HEK293 (cell line): ENCODE measurements around the gene CHRD.

Source experiments
- CTCF ChIA-PET: fragments of 350-600 bp; formaldehyde crosslinking; extraction: SDS; loops from one replicate; lab custom pipeline; 2021; ENCODE audit warnings: antibody characterized with exemption; lab: Yijun Ruan, JAX
- POLR2A ChIA-PET: fragments of 300-600 bp; formaldehyde crosslinking; extraction: SDS; loops from one replicate; lab custom pipeline; 2020; ENCODE audit warnings: antibody characterized with exemption, inconsistent platforms; lab: Yijun Ruan, JAX
- H3K27ac ChIP-seq: fragments of 200-500 bp; sonication (Bioruptor generic); 2 replicates; pipeline ENCODE4 v1.5.1; 2014; ENCODE audit warnings: low read depth, low read length, control low read depth, inconsistent platforms; ENCODE audit errors: extremely low read depth
- H3K36me3 ChIP-seq, 2 experiments: fragments of 200-500 bp in 1 of 2; sonication (Bioruptor generic) in 1 of 2; 1 replicate in 1 of 2; 2 replicates in 1 of 2; pipeline ENCODE4 v1.5.1; 2014 to 2017; ENCODE audit warnings: inconsistent platforms in 2 of 2, low read length in 2 of 2; ENCODE audit not compliant: control insufficient read depth in 2 of 2, insufficient read depth in 1 of 2
- H3K4me1 ChIP-seq: fragments of 200-500 bp; sonication (Bioruptor generic); 2 replicates; pipeline ENCODE4 v1.5.1; 2014; ENCODE audit warnings: mild to moderate bottlenecking, low read length, inconsistent platforms; ENCODE audit not compliant: control insufficient read depth, insufficient read depth
- H3K4me3 ChIP-seq: 2 replicates; pipeline ENCODE4 v1.5.1; 2011; ENCODE audit warnings: low read depth, mild to moderate bottlenecking, control low read depth, low read length, moderate library complexity
- H3K9me3 ChIP-seq: fragments of 200-500 bp; sonication (Bioruptor generic); 2 replicates; pipeline ENCODE4 v1.5.1; 2014; ENCODE audit warnings: low read depth, low read length, inconsistent platforms; ENCODE audit not compliant: control insufficient read depth, insufficient read depth
- HOXD13 ChIP-seq: sonication (generic); formaldehyde crosslinking; IDR thresholded peaks from 2 replicates; pipeline ENCODE4 v1.8.0; 2022; ENCODE audit warnings: missing genetic modification reagents, borderline replicate concordance
- KLF7 ChIP-seq: fragments of 450-650 bp; formaldehyde crosslinking; IDR thresholded peaks from 2 replicates; pipeline ENCODE4 v1.5.1; 2016; ENCODE audit warnings: missing biosample characterization, missing genetic modification characterization, borderline replicate concordance
- MEIS1 ChIP-seq: sonication (generic); formaldehyde crosslinking; IDR thresholded peaks from 2 replicates; pipeline ENCODE4 v1.8.1; 2022; ENCODE audit warnings: missing genetic modification reagents, mild to moderate bottlenecking, borderline replicate concordance
- PRDM10 ChIP-seq: fragments of 450-650 bp; formaldehyde crosslinking; IDR thresholded peaks from 2 replicates; pipeline ENCODE4 v1.5.1; 2016; ENCODE audit warnings: missing biosample characterization, missing genetic modification characterization
- REPIN1 ChIP-seq: fragments of 450-650 bp; formaldehyde crosslinking; IDR thresholded peaks from 2 replicates; pipeline ENCODE4 v1.5.1; 2017; ENCODE audit warnings: missing biosample characterization, missing genetic modification characterization, low read depth
- SP3 ChIP-seq: fragments of 450-650 bp; formaldehyde crosslinking; IDR thresholded peaks from 2 replicates; pipeline ENCODE4 v1.5.1; 2016; ENCODE audit warnings: missing biosample characterization, missing genetic modification characterization
- TCF7L2 ChIP-seq: IDR thresholded peaks from 2 replicates; pipeline ENCODE4 v1.6.1; 2011; ENCODE audit warnings: low read depth, mild to moderate bottlenecking, inconsistent platforms, low read length, moderate library complexity, borderline replicate concordance
- ZFP37 ChIP-seq: fragments of 450-650 bp; formaldehyde crosslinking; IDR thresholded peaks from 2 replicates; pipeline ENCODE4 v1.5.1; 2016; ENCODE audit warnings: missing biosample characterization, missing genetic modification characterization
- ZFP41 ChIP-seq: fragments of 450-650 bp; formaldehyde crosslinking; IDR thresholded peaks from 2 replicates; pipeline ENCODE4 v1.5.1; 2016; ENCODE audit warnings: missing biosample characterization, missing genetic modification characterization, borderline replicate concordance
- ZNF140 ChIP-seq: fragments of 450-650 bp; formaldehyde crosslinking; IDR thresholded peaks from 2 replicates; pipeline ENCODE4 v1.5.1; 2016; ENCODE audit warnings: missing biosample characterization, missing genetic modification characterization
- ZNF169 ChIP-seq: fragments of 450-650 bp; formaldehyde crosslinking; IDR thresholded peaks from 2 replicates; pipeline ENCODE4 v1.5.1; 2016; ENCODE audit warnings: missing biosample characterization, missing genetic modification characterization
- ZNF211 ChIP-seq: fragments of 450-650 bp; formaldehyde crosslinking; IDR thresholded peaks from 2 replicates; pipeline ENCODE4 v1.5.1; 2016; ENCODE audit warnings: low read depth, missing biosample characterization, missing genetic modification characterization
- ZNF23 ChIP-seq: fragments of 450-650 bp; formaldehyde crosslinking; IDR thresholded peaks from 2 replicates; pipeline ENCODE4 v1.5.1; 2016; ENCODE audit warnings: missing biosample characterization, missing genetic modification characterization, borderline replicate concordance
- ZNF239 ChIP-seq: fragments of 450-650 bp; formaldehyde crosslinking; IDR thresholded peaks from 2 replicates; pipeline ENCODE4 v1.5.1; 2016; ENCODE audit warnings: missing biosample characterization, missing genetic modification characterization
- ZNF335 ChIP-seq: fragments of 450-650 bp; formaldehyde crosslinking; conservative IDR thresholded peaks from 2 replicates; pipeline ENCODE4 v1.5.1; 2016; ENCODE audit warnings: missing biosample characterization, missing genetic modification characterization
- ZNF362 ChIP-seq: fragments of 450-650 bp; formaldehyde crosslinking; IDR thresholded peaks from 2 replicates; pipeline ENCODE4 v1.5.1; 2016; ENCODE audit warnings: missing biosample characterization, missing genetic modification characterization
- ZNF394 ChIP-seq: fragments of 450-650 bp; formaldehyde crosslinking; IDR thresholded peaks from 2 replicates; pipeline ENCODE4 v1.5.1; 2016; ENCODE audit warnings: missing biosample characterization, missing genetic modification characterization, mild to moderate bottlenecking, moderate library complexity, borderline replicate concordance
- ZNF404 ChIP-seq: fragments of 450-650 bp; formaldehyde crosslinking; IDR thresholded peaks from 2 replicates; pipeline ENCODE4 v1.5.1; 2017; ENCODE audit warnings: missing biosample characterization, missing genetic modification characterization
- ZNF423 ChIP-seq: fragments of 450-650 bp; formaldehyde crosslinking; IDR thresholded peaks from 2 replicates; pipeline ENCODE4 v1.5.1; 2016; ENCODE audit warnings: missing biosample characterization, missing genetic modification characterization
- ZNF514 ChIP-seq: fragments of 450-650 bp; formaldehyde crosslinking; IDR thresholded peaks from 2 replicates; pipeline ENCODE4 v1.5.1; 2016; ENCODE audit warnings: missing biosample characterization, missing genetic modification characterization
- ZNF600 ChIP-seq: fragments of 450-650 bp; formaldehyde crosslinking; IDR thresholded peaks from 2 replicates; pipeline ENCODE4 v1.5.1; 2016; ENCODE audit warnings: missing biosample characterization, missing genetic modification characterization
- ZNF658 ChIP-seq: fragments of 450-650 bp; formaldehyde crosslinking; IDR thresholded peaks from 2 replicates; pipeline ENCODE4; 2016; ENCODE audit warnings: missing biosample characterization, missing genetic modification characterization
- ZNF768 ChIP-seq: fragments of 450-650 bp; formaldehyde crosslinking; IDR thresholded peaks from 2 replicates; pipeline ENCODE4 v1.5.1; 2018; ENCODE audit warnings: missing biosample characterization, mild to moderate bottlenecking, missing genetic modification characterization
- ZXDB ChIP-seq: fragments of 450-650 bp; formaldehyde crosslinking; IDR thresholded peaks from 2 replicates; pipeline ENCODE4 v1.5.1; 2016; ENCODE audit warnings: missing biosample characterization, missing genetic modification characterization
- TF ChIP-seq, protein P1 (sequence below): fragments of 450-650 bp; formaldehyde crosslinking; IDR thresholded peaks from 2 replicates; pipeline ENCODE4 v1.5.1; 2016; ENCODE audit warnings: missing biosample characterization, missing genetic modification characterization
- TF ChIP-seq, protein P2 (sequence below): fragments of 450-650 bp; formaldehyde crosslinking; IDR thresholded peaks from 2 replicates; pipeline ENCODE4 v1.5.1; 2016; ENCODE audit warnings: missing biosample characterization, missing genetic modification characterization

Gene CHRD

DNA sequence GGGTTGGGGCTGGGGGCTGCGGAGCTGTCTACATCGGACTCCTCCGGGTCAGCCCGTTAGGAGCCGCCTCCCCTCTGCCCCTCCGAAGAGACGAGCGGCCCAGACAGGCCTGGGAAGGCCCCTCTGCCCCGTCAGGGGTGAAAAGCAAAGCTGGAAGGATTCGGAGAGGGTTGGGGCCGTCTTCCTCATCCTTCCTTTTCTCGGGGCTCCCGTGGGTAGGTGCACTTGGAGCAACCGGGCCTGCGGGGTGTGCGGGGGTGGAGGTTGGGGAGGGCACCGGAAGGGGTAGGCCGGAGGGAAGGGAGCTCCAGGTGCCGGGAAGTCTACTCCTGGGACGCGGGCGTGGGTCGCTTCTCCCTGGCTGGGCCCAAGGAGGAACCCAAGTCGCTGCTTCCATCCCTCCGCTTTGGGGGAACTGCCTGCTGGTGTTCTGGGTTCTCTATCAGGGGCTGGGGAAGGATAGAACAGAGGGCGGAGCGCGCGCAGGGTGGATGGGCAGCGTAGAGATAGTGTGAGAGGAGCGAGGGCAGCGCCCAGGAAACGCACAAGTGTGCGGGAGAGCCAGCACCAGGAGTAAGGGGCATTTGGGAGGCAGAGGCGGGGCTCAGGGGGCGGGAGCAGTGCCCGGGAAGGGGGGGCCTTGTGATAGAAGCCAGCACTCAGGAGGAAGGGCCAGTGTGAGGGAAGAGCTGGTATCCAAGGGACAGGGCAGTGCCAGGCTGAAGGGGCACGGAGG is 17.8 kb upstream of the CHRD start (continued):
- peak; percentile 69; the same call in 1 of the 2 replicates for TF ChIP-seq ZNF600 (tag by site-specific recombination)
- no peak for TF ChIP-seq ZFP37 (tag by site-specific recombination)
- TF ChIP-seq ZNF423 (tag by site-specific recombination): peak; percentile 63; the same call in 1 of the 2 replicates
- 0 out of 2 replicates have a peak, but pooled peaks have one; percentile 11 for TF ChIP-seq ZNF335
- TF ChIP-seq SP3 (tag by site-specific recombination): peak; percentile 81

DNA sequence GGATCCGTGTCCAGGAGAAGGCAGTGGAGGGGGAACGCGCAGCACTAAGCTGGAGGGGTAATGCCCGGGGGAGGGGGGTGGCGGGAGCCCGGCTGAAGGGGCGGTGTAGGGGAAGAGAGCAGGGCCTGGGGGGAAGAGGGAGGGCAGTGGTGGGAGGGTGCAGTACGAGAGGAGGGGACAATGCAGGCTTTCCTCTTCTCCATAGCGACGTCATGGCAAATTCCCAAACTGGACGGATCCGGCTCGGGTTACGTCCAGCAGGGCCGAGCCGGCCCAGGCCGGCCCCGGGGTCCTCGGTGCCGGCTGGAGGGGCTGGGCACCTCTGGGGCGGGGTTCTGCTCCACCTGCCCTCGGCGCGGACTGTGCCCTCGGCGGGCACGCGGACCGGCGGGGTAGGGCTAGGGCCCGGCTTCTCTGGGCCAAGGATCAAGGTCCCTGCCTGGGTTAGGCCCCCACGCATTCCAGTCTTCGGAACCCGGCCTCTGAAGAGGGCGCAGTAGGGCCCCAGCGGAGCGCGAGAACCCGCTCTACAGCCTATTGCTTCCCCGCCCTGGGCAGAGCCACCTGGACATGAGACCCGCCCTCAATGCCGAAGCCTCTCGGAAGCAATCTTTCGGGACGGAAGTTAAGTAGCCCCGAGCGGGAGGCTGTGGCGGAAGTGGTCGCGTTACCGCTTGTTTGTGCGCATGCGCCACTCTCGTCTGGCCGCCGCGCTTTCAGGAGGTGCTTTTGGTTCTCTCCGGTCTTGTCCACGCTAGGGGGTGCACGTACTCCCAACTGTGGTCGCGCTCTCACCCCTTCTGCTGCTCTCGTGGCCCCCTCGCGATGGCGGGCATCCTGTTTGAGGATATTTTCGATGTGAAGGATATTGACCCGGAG is 16.9 kb upstream of the CHRD start:
- H3K9me3 ChIP-seq: no peaks in the 10 kb centered on the region
- H3K4me1 ChIP-seq: no peaks in the 10 kb centered on the region
- H3K36me3 ChIP-seq: peaks cover 7 to 42% of the 10 kb centered on the region in 2 experiments; a peak in 2 of 3 replicates
- ChIA-PET POLR2A (interaction anchor here (0.6 to 2.7 kb wide), 8 partner anchors 9 to 900 kb away, joined by 3 to 9 read pairs (median 4); no protein-coding TSS in a partner anchor), CTCF (interaction anchor here (0.6 to 3.3 kb wide), 6 partner anchors 9 to 179 kb away, joined by 3 to 13 read pairs (median 4); no protein-coding TSS in a partner anchor)
- peak overlapping the region; percentile 88 for H3K27ac ChIP-seq
- peak overlapping the region; percentile 84 for H3K4me3 ChIP-seq
- TF ChIP-seq ZNF211 (tag by site-specific recombination): no peak
- no peak for TF ChIP-seq ZNF768 (tag by site-specific recombination)
- peak; percentile 9; the same call in 1 of the 2 replicates for TF ChIP-seq ZNF394 (tag by site-specific recombination)
- peak; percentile 42; the same call in 1 of the 2 replicates for TF ChIP-seq ZNF600 (tag by site-specific recombination)
- TF ChIP-seq ZNF140 (tag by site-specific recombination): no peak
- TF ChIP-seq SP3 (tag by site-specific recombination): peak; percentile 54
- TF ChIP-seq ZNF169 (tag by site-specific recombination): no peak
- no peak for TF ChIP-seq ZFP41 (tag by site-specific recombination)
- peak; percentile 84 for TF ChIP-seq PRDM10 (tag by site-specific recombination)
- no peak for TF ChIP-seq MEIS1 (CRISPR knock-in tag)
- no peak for TF ChIP-seq ZNF514 (tag by site-specific recombination)
- TF ChIP-seq ZNF23 (tag by site-specific recombination): no peak
- no peak for TF ChIP-seq ZNF239 (tag by site-specific recombination)
- TF ChIP-seq, protein P1, sequence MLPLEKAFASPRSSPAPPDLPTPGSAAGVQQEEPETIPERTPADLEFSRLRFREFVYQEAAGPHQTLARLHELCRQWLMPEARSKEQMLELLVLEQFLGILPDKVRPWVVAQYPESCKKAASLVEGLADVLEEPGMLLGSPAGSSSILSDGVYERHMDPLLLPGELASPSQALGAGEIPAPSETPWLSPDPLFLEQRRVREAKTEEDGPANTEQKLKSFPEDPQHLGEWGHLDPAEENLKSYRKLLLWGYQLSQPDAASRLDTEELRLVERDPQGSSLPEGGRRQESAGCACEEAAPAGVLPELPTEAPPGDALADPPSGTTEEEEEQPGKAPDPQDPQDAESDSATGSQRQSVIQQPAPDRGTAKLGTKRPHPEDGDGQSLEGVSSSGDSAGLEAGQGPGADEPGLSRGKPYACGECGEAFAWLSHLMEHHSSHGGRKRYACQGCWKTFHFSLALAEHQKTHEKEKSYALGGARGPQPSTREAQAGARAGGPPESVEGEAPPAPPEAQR (tag by site-specific recombination): no peak
- TF ChIP-seq ZXDB (tag by site-specific recombination): peak; percentile 32
- no peak for TF ChIP-seq ZNF362 (tag by site-specific recombination)
- TF ChIP-seq TCF7L2: no peak
- TF ChIP-seq, protein P2, sequence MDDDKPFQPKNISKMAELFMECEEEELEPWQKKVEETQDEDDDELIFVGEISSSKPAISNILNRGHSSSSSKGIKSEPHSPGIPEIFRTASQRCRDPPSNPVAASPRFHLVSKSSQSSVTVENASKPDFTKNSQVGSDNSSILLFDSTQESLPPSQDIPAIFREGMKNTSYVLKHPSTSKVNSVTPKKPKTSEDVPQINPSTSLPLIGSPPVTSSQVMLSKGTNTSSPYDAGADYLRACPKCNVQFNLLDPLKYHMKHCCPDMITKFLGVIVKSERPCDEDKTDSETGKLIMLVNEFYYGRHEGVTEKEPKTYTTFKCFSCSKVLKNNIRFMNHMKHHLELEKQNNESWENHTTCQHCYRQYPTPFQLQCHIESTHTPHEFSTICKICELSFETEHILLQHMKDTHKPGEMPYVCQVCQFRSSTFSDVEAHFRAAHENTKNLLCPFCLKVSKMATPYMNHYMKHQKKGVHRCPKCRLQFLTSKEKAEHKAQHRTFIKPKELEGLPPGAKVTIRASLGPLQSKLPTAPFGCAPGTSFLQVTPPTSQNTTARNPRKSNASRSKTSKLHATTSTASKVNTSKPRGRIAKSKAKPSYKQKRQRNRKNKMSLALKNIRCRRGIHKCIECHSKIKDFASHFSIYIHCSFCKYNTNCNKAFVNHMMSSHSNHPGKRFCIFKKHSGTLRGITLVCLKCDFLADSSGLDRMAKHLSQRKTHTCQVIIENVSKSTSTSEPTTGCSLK (tag by site-specific recombination): no peak
- no peak for TF ChIP-seq REPIN1 (tag by site-specific recombination)
- no peak for TF ChIP-seq KLF7
- no peak for TF ChIP-seq ZNF658
- no peak for TF ChIP-seq HOXD13
- TF ChIP-seq ZNF404 (tag by site-specific recombination): no peak
